ENCODE results near the gene SRP72.

SRP72 gene

DNA sequence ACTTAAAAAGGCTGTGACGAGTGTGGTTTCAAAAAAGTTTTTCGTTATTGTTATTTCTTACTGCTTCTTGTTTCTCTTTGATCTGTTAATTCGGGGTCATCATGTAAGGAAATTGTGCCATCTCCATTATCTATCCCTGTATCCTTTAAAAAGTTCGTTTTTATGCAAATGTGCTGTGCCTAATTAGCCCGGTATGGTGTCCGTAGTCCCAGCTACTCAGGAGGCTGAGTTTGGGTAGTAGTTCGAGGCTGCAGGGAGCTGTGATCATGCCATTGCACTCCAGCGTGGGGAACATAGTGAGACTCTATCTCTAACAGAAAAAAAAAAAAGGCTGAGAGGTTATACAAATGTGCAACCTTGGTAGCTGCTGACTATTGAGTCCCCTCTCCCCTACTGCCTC is 83.2 kb downstream of the SRP72 start:
- no peak for DNase-seq (ENCODE audit: low read depth in 2 of 2)

DNA sequence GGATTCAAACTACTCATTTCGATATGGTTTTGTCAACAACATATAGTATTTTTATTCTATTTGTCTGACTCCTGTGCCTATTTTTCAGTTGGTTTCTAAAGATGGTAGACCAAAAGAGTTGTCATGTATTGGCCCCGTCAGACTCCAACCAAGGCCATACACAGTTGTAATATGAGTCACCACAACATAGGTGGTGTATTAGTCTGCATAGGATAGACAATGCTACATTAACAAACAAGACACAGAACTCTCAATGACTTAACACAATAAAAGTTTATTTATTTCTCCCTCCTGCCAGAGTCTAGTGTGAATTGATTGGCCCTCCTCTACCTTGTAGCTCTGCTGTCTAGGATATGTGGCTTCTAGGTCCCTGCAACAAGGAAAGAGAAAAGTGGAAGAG is 84.1 kb downstream of the SRP72 start:
- no peak for DNase-seq (ENCODE audit: low read depth in 2 of 2)

- peak in 1 of 2 experiments; percentile 6 for DNase-seq (ENCODE audit: low read depth in 2 of 2)
These were observed 84.9 kb downstream of the SRP72 start for GRCh38 chr4:56552273-56552672.

Data from fibroblast of skin of left biceps (primary cell).